HG02884 (cell line): ENCODE data around the gene ACAP2.
"Not testable (repeated sequence)": the region's sequence is repeated elsewhere in the genome, so short reads cannot be mapped to it uniquely, and the experiment has no call there.

ENCODE experiments used
- ATAC-seq: cut with Tn5 transposase; IDR thresholded peaks from one replicate; pipeline ENCODE4 v1.9.1; 2021; ENCODE audit warnings: mild to moderate bottlenecking, moderate library complexity; ENCODE audit not compliant: unreplicated experiment

Gene ACAP2, protein sequence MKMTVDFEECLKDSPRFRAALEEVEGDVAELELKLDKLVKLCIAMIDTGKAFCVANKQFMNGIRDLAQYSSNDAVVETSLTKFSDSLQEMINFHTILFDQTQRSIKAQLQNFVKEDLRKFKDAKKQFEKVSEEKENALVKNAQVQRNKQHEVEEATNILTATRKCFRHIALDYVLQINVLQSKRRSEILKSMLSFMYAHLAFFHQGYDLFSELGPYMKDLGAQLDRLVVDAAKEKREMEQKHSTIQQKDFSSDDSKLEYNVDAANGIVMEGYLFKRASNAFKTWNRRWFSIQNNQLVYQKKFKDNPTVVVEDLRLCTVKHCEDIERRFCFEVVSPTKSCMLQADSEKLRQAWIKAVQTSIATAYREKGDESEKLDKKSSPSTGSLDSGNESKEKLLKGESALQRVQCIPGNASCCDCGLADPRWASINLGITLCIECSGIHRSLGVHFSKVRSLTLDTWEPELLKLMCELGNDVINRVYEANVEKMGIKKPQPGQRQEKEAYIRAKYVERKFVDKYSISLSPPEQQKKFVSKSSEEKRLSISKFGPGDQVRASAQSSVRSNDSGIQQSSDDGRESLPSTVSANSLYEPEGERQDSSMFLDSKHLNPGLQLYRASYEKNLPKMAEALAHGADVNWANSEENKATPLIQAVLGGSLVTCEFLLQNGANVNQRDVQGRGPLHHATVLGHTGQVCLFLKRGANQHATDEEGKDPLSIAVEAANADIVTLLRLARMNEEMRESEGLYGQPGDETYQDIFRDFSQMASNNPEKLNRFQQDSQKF

DNA sequence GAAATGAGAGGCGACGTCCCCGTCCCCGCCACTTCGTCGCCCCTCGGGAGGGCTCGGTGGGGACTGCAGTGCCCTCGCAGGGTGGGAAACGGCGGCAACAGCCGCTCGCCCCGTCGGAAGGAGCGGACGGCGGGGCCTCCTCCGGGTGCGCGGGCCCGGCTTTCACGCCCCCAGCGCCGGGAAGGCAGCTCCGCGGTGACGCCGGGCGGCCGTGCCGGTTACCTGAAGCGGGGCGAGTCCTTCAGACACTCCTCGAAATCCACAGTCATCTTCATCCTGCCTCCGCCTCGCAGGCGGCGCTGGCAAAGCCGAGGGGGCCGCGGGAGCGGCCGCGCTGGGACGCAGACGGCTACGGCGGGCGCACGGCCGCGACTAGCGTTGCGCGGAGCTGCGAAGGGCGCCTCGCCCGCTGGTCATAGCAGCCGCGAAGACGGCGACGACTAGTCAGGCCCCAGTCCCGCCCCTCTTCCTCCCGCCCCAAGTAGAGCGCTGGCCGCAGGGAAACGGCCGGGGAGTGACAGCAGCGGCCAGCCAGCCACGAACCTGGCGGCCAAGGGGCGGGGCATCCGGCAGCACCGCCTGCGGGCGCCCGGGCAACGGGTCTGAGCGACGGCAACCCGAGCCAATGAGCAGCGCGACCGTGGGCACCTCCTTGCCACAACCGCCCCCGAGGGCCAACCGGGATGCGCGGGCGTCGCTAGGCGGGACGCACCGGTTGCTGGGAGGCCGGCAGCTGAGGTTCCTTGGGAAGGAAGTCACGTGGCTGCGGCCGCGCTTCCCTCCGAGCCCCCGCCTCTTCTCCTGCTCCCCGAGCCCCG lies at the start of gene ACAP2:
TSS of gene ACAP2 (minus strand) at position 448 of the 818 bp plus-strand sequence. CDS start at position 275, 173 bp downstream.
- peak; percentile 85 for ATAC-seq

DNA sequence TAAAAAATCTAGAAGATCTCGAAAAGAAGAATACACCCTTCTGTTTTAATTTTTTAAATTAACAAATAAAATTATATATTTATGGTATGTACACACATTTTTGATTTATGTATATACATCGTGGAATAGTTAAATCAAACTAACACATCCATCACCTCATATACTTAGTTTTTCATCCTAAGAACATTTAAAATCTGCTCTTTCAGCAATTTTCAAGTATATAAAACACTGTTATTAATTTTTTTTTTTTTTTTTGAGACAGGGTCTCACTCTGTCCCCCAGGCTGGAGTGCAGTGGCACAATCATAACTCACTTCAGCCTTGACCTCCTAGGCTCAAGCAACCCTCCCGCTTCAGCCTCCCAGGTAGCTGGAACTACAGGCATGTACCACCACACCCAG lies 32.8 kb upstream of the ACAP2 start:
- ATAC-seq = no peak

DNA sequence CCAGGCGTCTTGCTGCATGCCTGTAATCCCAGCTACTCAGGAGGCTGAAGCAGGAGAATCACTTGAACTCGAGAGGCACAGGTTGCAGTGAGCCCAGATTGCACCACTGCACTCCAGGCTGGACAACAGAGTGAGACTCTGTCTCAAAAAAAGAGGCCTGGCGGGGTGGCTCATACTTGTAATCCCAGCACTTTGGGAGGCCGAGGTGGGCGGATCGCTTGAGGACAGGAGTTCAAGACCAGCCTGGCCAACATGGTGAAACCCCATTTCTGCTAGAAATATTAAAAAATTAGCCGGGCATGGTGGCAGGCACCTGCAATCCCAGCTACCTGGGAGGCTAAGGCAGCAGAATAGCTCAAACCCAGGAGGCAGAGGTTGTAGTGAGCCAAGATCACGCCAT lies 32.3 kb upstream of the ACAP2 start:
- ATAC-seq = not testable (repeated sequence)

DNA sequence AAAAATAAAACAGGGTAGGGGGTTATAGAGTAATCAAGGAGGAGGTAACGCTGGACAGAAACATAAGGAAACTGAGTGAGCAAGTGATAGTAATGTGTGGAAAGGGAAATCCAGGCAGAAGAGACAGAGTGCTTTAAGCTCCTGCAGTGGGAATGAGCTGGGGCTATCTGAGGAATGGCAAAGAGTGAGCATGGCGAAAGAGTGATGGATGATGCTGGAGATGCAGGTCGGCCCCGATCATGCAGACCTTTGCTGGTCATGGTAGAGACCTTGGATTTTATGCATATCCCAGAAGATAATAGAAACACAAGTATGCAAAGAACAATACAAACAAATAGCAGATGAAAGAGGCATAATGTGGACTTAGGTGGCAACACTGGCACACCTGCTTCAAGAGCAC lies 26.0 kb upstream of the ACAP2 start:
- ATAC-seq = no peak

DNA sequence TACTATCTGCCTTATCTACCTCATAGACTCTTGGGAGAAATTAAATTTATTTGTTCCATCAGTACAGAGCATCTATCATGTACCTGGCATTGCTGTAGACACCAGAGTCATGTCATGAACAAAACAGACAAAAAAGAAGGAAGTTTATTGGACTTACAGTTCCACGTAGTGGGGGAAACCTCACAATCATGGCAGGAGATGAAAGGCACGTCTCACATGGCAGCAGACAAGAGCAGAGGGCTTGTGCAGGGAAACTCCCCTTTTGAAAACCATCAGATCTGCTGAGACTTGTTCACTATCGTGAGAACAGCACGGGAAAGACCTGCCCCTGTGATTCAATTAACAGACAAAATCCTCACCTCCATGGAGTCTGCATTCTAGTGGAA lies 25.6 kb upstream of the ACAP2 start:
- no peak for ATAC-seq

DNA sequence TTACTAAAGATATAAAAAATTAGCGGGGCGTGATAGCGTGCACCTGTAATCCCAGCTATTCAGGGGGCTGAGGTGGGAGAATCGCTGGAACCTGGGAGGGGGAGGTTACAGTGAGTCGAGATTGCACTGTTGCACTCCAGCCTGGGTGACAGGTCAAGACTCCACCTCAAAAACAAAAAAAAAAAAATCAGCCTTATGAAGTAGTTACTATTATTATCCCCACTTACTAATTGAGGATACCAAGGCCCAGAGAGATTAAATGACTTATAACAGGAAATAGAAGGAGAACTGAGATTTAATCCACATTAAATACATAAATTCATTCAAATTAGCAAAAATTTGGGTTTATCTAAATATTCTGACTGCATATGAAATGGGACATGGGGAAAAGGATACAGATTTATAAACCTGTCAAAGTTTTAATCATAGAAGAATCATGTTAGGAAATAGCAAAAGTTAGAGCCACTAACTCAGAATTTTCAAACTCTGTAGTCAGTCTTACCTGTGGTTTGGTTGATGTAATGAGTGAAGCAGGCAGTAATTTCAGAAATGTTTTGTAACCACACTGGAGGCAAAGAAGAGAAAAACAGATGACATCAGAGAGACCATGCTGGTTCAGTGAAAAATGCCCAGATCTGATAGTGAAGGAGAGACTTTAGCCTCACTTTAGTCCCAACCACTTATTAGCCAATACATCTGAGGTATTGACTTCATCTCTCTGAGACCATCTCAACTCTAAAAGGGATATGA lies 25.0 kb upstream of the ACAP2 start:
- no peak for ATAC-seq

DNA sequence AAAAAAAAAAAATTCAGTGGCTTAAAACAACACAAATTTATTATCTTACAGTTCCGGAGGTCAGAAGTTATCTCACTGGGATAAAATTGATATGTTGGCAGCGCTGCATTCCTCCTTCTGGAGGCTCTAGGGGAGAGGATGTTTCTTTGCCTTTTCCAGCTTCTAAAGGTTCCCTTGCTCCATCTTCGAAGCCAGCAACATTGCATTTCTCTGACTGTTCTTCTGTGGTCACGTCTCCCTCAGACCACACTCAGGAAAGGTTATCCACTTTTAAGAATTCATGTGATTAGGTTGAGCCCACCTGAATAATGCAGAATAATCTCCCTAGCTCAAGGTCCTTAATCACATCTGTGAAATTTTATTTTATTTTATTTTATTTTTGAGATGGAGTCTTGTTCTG lies 23.4 kb upstream of the ACAP2 start:
- no peak for ATAC-seq

DNA sequence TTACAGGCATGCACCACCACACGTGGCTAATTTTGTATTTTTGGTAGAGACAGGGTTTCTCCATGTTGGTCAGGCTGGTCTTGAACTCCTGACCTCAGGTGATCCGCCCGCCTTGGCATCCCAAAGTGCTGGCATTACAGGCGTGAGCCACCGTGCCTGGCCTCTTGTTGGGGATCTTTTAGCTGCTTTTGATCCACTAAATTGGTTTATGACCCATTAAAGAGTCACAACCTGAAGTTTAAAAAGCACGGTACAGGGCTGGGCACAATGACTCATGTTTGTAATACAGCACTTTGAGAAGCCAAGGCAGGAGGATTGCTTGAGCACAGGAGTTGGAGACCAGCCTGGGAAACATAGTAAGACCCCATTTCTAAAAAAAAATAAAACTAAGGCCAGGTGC lies 20.1 kb upstream of the ACAP2 start:
- not testable (repeated sequence) for ATAC-seq

DNA sequence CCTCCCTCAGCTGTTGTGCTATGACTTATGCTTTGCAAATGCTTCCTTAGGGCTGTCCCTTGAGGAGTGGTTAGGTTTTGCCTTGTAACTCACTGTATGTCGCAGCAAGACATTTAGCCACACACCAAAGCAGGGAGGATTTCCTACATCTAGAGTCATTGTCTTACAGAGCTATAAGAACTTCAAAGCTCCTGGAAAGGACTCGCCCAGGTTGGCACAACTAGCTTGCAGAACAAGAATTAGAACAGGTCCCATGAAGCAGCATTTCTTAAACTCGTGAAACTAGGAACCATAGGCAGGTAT lies 19.4 kb upstream of the ACAP2 start:
- ATAC-seq = no peak

DNA sequence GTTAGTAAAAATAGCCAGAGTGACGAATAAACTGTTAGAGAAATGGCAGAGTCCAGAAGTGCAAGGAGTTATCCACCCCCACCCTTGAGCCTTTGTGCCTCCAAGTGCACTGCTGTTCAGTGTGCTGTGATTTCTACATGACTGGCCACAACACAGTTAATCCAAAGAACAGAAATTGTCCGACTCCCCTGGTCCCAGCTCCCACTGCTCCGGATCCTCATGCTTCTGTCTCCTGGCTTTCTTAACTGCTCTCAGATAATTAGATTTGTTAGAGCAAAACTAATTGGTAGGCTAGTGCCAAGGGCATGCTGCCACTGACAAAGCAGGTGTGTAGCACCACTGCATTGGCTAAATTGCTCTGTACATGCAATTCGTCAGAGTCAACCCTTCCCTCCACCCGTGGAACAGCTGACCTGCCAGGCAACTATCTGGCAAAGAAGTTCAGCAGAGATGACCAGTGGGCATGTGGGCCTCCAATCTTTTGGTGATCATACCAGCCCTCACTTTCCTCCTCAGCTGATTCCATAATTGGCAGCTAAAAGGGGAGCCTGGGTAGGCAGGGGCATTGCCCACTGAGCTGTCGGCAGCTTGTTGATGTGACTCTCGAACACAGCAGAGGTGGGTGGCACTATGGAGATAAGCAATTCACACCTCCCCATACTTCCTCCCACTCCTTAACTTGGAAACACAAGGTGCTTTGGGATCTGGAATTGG lies 18.9 kb upstream of the ACAP2 start:
- no peak for ATAC-seq

DNA sequence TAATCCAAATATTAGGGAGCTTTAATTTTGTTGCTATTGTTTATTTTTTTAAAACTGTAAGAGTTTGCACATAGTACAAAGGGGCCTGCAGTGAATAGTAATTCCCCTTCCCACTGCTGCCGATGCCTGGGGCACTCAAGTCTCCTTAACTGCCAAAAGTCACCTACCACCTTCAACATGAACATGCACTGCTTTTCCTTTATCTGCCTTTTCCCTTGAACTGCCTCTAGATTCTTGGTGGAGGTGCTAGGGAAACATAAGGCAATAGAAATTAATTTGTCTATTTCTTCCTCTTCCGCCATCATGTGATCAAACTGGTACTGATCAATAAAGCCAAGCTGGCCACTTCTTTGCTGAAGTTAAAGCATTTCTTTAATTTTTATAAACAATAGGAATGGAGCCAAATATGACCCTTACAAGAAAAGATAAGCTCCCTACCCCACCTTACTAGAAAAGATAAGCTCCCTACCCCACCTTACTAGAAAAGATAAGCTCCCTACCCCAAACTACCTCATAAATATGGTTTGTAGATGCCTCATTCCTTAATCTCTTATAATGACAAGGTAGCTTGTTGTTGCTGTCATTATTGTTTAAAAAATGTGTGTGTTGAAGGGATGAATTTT lies 17.4 kb upstream of the ACAP2 start:
- ATAC-seq = no peak

DNA sequence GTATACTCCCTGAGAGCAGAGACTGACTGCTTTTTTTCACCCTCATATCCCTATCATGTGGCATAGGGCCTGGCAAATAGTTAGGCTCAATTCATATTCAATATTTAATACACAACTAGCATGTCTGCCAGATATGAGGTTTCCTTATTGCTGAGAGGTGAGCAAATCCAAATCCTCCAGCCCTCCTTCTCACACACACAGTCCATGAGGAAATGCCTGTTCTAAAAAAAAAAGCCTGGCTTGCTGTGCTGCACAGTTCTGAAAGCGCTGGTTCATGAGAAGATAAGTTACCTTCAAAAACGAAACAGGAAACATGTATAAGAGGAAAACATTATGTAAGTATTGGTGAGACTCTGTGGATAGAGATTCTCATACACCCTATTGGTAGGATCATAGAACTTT lies 15.5 kb upstream of the ACAP2 start:
- ATAC-seq = peak; percentile 75

DNA sequence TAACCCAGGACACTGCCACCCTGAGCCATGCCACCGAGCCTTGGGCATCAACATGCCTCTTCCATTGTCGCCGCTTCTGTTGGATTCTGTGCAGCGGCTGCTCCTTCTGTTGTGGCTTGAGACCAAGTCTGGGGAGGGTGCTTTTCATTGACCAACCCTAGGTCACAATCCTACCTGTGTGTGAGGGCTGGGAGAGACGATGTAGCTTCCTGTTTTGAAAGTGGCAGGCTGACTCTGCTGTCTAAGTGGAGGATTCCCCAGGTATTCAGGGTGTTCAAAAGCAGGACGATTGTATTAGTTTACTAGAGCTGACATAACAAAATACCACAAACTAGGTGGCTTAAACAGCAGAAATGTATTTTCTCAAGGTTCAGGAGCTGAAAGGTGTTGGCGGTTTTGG lies 13.0 kb upstream of the ACAP2 start:
- no peak for ATAC-seq

DNA sequence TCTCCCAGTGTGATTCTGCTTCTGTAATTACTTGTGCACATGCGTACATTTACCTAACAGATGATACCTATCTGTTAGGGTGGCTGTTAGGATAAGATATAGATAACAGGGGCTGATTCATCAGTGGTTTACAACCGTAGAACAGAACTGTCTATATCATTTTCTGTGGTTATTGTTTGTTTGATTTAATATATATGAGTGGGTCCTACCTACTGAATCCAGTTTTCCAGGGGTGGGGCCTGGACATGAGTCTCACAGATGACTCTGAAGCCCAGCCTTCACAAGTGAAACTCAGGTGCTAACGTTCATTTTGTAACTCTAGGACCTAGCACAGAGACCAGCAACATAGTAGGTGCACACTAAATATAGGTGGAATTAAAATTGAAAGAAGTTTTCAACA lies 10.4 kb upstream of the ACAP2 start:
- no peak for ATAC-seq

DNA sequence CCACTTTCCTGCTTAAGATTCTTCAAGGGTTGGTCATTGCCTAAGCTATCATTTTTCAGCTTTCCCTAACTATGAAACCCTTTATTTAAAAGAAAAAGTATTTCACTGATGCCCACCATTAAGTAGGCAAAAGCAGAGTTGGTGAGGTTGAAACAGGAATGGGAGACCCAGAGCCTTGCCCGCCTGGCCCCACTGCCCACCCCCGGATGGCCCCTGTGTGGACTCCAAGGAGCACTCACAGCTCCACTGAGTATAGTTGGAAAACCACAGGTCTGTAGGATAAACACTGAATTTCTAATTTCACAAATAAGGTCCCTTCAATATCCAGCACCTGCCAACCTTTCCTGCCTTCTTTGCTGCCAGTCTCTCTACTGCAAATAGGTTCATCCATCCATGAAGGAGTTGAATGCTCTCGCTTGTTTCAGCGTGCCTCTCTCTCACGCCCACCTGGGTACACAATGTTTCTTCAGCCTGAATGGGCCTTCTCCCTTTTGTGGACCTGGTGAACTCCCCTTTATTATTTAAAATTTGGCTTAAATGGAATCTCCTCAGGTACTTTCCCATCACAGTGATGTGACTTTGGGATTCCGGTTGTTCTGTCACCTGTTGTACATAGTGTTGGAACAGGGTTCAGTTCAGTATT lies 8.7 kb upstream of the ACAP2 start:
- ATAC-seq = no peak

DNA sequence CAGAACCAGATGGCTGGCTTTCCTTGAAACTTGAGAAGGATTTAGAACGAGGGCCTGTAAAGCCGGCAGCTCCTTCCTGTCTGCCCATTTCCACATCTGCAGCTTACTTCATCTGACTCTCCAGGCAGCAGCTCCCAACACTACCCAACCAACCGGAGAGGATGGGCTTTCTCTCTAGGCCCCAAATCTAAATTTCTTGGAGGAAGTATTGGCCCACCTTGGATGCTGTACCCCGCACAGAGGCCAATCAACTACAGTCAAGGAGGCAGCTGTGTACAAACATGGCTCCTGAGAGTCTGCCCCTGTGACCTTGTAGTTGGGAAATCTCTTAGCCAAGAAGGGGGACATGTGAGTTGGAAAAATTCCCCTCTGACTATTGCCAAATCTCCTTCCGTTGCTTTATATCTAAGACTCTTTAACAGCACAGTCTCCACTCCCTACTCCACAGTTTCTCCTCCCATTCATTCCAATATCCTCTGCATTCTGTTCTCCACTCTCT lies 8.0 kb upstream of the ACAP2 start:
- no peak for ATAC-seq

DNA sequence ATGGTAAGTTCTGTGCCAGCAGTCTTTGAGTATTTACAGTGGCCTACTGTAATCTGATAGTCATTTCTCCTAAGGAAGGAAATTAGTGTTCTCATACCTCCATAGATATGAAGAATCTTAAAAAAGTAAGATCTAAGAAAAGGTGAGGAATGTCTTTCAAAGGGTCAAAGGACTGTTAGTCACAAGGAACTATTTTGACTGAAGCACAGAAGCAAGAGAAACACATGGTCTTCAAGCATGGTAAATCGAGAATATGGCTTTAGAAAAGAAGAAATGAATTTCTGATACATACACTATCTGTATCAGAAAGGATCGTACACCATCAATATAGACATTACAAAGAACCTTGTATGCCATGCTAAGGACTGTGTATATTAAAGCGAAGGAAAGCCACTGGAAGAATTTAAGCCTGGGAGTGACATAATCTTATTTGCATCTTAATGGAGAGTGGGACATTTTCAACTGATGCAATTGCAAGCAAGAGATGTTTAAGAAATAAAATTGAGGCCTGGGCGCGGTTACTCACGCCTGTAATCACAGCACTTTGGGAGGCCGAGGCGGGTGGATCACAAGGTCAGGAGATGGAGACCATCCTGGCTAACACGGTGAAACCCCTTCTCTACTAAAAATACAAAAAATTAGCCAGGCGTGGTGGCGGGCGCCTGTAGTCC lies 5.5 kb upstream of the ACAP2 start:
- no peak for ATAC-seq

DNA sequence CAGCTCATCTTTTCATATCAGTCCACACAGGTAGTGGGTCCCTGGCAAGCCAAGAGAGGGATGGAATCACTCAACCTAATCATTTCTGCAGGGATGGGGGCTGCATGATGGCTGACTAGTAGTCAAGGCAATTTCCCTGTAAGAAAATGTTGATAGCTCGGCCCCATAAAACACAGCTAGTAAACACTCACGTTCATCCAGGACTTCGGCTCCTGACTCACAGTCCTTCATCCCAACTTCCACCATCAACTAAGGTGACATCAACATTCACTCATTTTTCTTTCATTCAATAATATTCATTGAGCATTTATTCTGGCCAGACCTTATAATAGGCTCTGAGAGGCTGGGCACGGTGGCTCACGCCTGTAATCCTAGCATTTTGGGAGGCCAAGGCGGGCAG lies 4.4 kb upstream of the ACAP2 start:
- ATAC-seq = no peak

DNA sequence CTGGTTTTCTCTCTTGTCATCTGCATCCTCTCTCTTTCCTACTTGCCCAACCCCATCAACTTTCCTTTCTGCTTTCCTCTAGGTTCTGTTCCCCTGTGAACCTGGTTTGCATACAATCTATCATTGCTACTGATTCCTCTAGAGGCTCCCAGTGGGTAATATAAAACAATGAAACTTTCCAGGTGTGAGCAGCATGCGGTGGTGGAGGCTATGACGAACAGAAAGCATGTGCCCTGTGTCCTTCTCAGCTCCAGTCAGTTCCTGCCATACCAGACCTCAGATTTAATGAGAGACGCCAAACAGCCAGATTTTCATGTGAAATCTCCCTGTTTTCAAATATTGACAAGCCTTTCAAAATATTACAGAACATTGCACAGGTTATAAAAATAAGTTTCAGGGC lies 3.5 kb upstream of the ACAP2 start:
- no peak for ATAC-seq
